Measurements from ENCODE around the gene OSBPL3.

The OSBPL3 gene

DNA sequence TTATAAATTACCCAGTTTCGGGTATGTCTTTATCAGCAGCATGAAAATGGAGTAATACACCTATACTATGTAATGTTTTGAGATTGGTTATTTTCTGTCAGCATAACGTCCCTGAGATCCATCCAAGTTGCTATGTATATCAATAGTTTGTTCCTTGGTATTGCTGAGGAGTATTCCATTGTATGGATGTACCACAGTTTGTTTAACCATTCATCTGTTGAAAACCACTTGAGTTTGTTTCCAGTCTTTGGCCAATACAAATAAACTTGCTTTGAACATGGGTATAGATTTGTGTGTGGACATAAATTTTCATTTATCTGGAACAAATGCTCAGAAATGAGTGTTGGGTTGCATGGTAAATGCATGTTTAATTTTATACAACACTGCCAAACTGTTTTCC is 119.4 kb downstream of the OSBPL3 start:
- Histone ChIP-seq H3K4me3 (no peak overlapping the region), H3K36me3 (replicated peaks) (peaks cover 29% of the 10 kb centered on the region), H3K4me1 (no peaks in the 10 kb centered on the region), H3K9me3 (no peaks in the 10 kb centered on the region), H3K27me3 (ENCODE audit: low read depth) (no peaks in the 10 kb centered on the region)
- no peak for DNase-seq (ENCODE audit: low spot score in 2 of 2)
- in situ Hi-C loops (cut with MboI; ENCODE audit: low sequenced_read_pairs), result no loop called here

DNA sequence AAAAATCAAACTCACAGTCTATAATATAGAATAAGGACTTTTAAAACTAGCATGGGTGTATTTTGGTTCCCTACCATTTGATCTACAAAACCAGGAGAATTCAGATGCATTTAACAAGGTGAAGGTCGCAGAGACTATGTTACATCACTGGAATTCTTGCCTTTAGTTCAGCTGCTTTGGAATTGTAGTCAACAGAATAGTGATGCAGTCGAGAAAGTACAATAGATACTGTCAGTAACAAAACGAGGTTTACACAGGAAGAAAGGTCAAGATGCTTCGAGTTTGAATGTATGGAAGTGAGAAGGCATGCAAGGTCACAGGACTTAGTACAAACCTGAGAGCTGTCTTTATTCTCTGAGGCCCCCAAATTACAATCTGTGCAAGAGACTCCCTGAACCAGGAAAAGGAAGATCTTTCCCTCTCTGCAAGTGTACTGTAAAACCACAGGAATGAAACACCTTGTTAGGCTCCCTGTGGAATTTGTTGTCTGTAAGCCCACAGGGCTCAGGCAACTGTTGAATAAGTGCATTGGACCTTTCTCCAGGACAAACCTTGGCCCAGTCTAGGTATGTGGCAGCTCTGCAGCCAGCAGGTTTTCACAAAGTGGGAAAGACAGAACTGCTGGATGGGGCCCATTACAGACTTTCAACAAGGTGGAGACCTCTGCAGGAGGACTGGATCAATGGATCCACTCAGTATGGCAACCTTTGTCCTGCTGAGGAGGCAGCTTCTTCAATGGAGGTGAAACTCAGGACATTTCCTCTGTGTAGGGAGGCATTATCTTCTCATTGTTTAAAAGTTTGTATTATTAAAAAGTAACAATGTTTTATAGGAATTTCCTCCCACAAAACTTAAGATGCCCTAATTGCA is 121.6 kb downstream of the OSBPL3 start:
- peaks cover 14% of the 10 kb centered on the region for H3K4me1 ChIP-seq
- H3K27me3 ChIP-seq (ENCODE audit: low read depth), result no peaks in the 10 kb centered on the region
- peaks cover 10% of the 10 kb centered on the region for H3K36me3 ChIP-seq (replicated peaks)
- H3K4me3 ChIP-seq, result no peak overlapping the region
- no peaks in the 10 kb centered on the region for H3K9me3 ChIP-seq
- in situ Hi-C loops (cut with MboI; ENCODE audit: low sequenced_read_pairs), result no loop called here
- no peak for DNase-seq (ENCODE audit: low spot score in 2 of 2)

DNA sequence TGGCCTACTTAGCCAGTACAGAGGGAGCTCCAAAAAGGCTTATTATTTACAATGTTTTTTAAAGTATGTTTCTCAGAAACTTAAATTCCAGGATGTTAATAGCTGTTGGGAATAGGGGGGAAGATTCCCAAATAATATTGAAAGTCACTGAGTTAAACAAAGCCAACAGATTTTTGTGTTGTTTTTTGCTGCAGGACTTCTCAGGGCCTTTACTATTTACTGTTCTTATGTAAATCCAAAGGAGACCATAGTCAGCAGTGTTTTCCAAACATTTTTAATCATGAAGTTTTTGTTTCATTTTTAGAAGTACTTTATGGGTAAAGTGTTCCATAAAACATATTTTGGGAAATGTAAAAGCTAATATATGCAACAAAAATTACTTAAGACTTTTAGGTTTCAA is 122.4 kb downstream of the OSBPL3 start:
- peaks cover 14% of the 10 kb centered on the region for H3K4me1 ChIP-seq
- no peaks in the 10 kb centered on the region for H3K9me3 ChIP-seq
- in situ Hi-C loops (cut with MboI; ENCODE audit: low sequenced_read_pairs), result no loop called here
- H3K36me3 ChIP-seq (replicated peaks), result peaks cover 6% of the 10 kb centered on the region
- H3K27me3 ChIP-seq (ENCODE audit: low read depth), result no peaks in the 10 kb centered on the region
- no peak for DNase-seq (ENCODE audit: low spot score in 2 of 2)
- H3K4me3 ChIP-seq, result no peak overlapping the region

DNA sequence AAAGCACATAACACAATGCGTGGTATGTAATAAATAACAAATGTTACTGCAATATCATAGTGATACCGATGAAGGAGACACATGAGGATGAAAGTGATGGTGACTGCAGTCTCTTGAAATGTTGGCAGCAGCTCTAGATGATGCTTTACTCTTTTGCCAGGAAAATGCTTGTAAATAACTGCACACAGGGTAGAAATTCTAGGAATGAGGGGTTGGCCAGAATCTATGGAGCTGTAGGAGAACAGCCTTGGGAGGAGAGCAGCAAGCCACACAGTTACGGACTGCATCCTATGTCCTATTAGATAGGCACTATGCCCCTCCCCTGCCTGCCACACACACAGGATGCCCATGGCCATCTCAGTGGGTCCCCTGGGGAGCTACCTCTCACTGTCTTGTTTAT is 125.1 kb downstream of the OSBPL3 start:
- no peaks in the 10 kb centered on the region for H3K9me3 ChIP-seq
- in situ Hi-C loops (cut with MboI; ENCODE audit: low sequenced_read_pairs), result no loop called here

DNA sequence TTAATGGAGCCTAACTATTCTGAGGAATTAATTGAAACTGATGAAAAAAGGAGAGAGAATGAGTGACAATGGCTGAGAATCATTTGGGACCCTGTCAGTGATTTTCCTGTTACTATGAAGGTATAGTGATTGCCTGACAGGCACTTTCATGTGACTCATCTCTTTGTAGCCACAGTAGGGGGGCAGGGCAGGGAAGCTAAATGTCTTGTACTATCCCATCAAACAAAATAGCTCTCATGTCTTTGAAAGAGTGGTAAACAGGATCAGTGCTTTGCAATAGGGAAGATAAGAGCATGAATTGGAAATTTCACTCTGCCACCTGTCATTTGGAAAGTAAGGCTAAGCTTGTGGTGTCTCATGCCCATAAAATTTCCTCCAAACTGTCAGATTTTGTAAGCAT is 128.2 kb downstream of the OSBPL3 start:
- in situ Hi-C loops (cut with MboI; ENCODE audit: low sequenced_read_pairs), result no loop called here
- no peaks in the 10 kb centered on the region for H3K9me3 ChIP-seq
- no peak overlapping the region for H3K4me3 ChIP-seq
- no peak for DNase-seq (ENCODE audit: low spot score in 2 of 2)
- no peaks in the 10 kb centered on the region for H3K27me3 ChIP-seq (ENCODE audit: low read depth)
- H3K4me1 ChIP-seq, result peaks cover 14% of the 10 kb centered on the region
- 0 out of 2 replicates have a peak, but pooled peaks cover 2% of the 10 kb centered on the region for H3K36me3 ChIP-seq (replicated peaks)

More for the DNA sequence above, 125.1 kb downstream of the OSBPL3 start:
- DNase-seq (ENCODE audit: low spot score in 2 of 2), result no peak
- H3K36me3 ChIP-seq (replicated peaks), result peaks cover 4% of the 10 kb centered on the region
- no peak overlapping the region for H3K4me3 ChIP-seq
- H3K27me3 ChIP-seq (ENCODE audit: low read depth), result no peaks in the 10 kb centered on the region
- peaks cover 14% of the 10 kb centered on the region for H3K4me1 ChIP-seq

DNA sequence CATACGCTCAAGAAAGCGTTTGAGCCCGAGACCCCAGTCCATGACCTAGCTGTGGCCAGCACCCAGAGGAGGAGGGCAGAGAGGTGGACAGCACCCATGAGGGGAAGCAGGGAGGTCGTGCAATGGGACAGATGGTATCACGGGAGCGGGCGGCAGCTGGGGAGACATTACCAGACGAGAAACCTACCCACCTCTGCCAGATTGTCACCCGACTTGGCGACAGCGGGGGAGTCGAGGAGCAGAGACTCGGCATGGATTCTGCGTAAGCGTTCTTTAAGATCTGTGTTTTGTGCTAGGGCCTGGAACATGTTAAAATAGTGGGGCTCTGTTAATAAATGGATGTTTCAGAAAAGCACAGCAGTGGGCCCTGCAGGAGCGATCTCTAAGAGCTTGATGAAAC is 131.1 kb downstream of the OSBPL3 start:
- 0 out of 2 replicates have a peak, but pooled peaks cover 5% of the 10 kb centered on the region for H3K36me3 ChIP-seq (replicated peaks)
- H3K27me3 ChIP-seq (ENCODE audit: low read depth), result no peaks in the 10 kb centered on the region
- DNase-seq (ENCODE audit: low spot score in 2 of 2), result no peak
- no peaks in the 10 kb centered on the region for H3K9me3 ChIP-seq
- H3K4me3 ChIP-seq, result no peak overlapping the region
- H3K4me1 ChIP-seq, result peaks cover 9% of the 10 kb centered on the region
- in situ Hi-C loops (cut with MboI; ENCODE audit: low sequenced_read_pairs), result no loop called here

DNA sequence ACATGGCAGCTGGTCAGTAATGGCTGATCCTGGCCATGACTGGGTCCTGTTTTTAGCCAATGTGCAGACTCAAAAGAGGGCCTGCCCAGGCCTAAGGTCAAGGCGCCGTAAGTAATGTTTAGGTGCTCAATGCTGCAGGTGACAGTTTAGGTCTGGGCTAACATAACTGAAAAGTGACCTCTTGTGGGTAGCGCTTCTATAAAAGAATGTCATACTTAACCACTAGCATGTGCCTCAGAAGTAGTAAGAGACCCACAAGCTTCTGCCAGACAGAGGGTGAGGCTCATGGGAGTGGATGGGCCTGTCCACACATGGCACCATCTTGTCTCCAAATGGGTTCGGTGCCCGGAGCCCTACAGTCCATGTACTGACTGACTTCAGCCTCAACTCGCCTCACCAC is 132.2 kb downstream of the OSBPL3 start:
- DNase-seq (ENCODE audit: low spot score in 2 of 2), result no peak
- no peak overlapping the region for H3K4me3 ChIP-seq
- H3K27me3 ChIP-seq (ENCODE audit: low read depth), result no peaks in the 10 kb centered on the region
- in situ Hi-C loops (cut with MboI; ENCODE audit: low sequenced_read_pairs), result no loop called here
- H3K4me1 ChIP-seq, result peaks cover 5% of the 10 kb centered on the region
- 0 out of 2 replicates have a peak, but pooled peaks cover 5% of the 10 kb centered on the region for H3K36me3 ChIP-seq (replicated peaks)
- H3K9me3 ChIP-seq, result no peaks in the 10 kb centered on the region

DNA sequence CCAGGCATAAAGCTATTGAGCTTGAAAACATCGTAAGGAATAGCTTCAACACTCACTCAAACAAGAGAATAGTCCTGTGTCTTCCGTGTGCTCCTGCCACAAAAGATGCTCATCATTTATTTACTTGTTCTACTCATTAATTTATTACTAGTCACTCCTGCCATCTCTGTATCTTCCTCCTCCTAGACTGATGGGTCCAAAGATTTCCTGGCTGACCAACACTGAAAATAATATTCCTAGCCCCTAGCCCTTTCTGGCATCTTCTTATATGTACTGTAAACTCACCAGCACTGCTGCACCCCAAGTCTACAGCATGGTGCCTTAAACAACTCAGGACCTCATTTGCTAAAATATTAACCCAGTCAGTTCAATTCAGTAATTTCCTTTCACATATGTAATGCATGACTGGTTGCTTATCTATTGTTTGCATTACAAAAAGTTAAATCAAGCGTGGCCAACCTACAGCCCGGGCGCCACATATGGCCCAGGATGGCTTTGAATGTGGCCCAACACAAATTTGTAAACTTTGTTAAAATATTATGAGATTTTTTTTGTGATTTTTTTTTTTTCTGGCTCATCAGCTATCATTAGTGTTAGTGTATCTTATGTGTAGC is 136.1 kb downstream of the OSBPL3 start:
- Histone ChIP-seq H3K9me3 (no peaks in the 10 kb centered on the region), H3K27me3 (ENCODE audit: low read depth) (no peaks in the 10 kb centered on the region), H3K4me1 (peaks cover 8% of the 10 kb centered on the region), H3K36me3 (replicated peaks) (peaks cover 6% of the 10 kb centered on the region; the same call in 1 of the 2 replicates), H3K4me3 (no peak overlapping the region)
- in situ Hi-C loops (cut with MboI; ENCODE audit: low sequenced_read_pairs), result no loop called here
- DNase-seq (ENCODE audit: low spot score in 2 of 2), result no peak

DNA sequence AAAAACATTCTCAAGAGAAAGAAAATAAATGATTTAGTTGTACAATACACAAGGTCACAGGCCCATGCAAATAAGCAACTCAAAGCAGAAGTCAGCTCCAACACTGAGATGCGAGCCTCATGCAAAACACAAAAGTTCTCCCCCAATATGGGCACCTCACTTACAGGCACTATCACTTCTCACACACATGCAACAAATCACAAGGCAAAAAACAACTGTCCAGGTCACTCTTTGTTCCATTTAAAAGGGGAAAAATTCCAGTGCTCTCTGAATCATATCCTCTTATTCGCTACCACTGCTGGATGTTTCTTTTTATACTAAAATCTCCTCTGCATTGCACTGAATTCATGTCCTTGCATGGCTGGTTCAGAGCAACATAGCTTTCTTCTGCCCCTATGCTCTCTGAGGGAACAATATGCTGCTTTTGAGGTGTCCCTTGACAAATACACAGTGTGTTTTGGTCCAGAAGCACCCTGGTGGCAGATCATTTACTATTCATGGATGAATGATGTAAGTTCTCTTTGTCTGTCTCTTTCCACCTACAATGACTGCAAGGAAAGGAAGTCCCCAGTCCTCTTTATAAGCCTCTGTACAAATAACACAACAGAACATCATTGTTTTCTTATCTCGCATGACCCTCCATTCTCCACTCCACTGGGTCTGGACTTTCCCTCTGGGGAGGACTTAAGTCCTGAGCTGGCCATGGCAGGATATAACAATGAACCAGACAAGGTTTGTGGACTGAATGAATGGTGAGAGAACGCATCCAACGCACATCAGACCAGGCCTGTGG is 137.3 kb downstream of the OSBPL3 start:
- Histone ChIP-seq H3K9me3 (no peaks in the 10 kb centered on the region), H3K4me3 (no peak overlapping the region), H3K27me3 (ENCODE audit: low read depth) (no peaks in the 10 kb centered on the region), H3K4me1 (peaks cover 8% of the 10 kb centered on the region), H3K36me3 (replicated peaks) (peaks cover 6% of the 10 kb centered on the region; the same call in 1 of the 2 replicates)
- in situ Hi-C loops (cut with MboI; ENCODE audit: low sequenced_read_pairs), result no loop called here
- no peak for DNase-seq (ENCODE audit: low spot score in 2 of 2)

DNA sequence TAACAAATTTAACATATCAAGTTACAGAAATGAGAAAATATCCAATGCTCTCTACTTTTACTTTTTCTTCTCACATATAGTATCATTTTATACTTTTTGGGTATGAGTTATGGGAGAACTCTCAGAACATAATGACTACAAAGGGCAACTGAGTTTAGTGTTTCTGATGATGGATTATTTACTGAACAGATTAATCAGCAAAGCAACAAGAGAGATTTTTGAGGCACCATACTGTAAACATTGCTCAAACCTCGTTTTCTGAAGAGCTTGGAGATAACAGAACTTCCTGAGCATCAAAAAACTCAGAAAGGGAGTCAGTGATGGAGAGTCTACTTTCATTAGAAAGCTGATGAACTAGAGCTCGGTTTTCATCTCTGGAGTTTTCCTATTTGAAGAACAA is 137.9 kb downstream of the OSBPL3 start:
- peaks cover 6% of the 10 kb centered on the region; the same call in 1 of the 2 replicates for H3K36me3 ChIP-seq (replicated peaks)
- H3K4me1 ChIP-seq, result peaks cover 8% of the 10 kb centered on the region
- H3K9me3 ChIP-seq, result no peaks in the 10 kb centered on the region
- in situ Hi-C loops (cut with MboI; ENCODE audit: low sequenced_read_pairs), result no loop called here
- H3K4me3 ChIP-seq, result no peak overlapping the region
- no peak for DNase-seq (ENCODE audit: low spot score in 2 of 2)
- H3K27me3 ChIP-seq (ENCODE audit: low read depth), result no peaks in the 10 kb centered on the region

DNA sequence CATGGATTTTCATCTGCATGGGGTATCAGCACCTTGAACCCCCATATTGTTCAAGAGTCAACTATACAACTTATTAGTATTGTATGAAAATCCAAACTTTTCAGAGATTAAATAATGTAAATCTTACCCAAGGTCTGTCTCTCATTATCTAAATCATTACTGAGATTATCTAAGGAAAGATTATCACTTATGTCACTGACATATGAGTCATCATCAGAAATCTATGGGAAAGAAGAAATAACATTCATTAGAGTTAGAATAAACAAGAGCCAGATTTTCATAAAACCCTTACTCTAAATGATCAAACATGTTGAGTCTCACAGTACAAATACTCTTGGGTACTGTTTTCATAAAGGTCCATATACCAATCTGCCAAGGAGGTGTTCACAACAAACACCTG is 139.4 kb downstream of the OSBPL3 start:
- in situ Hi-C loops (cut with MboI; ENCODE audit: low sequenced_read_pairs), result no loop called here
- Histone ChIP-seq H3K4me1 (peaks cover 8% of the 10 kb centered on the region), H3K36me3 (replicated peaks) (peaks cover 7% of the 10 kb centered on the region)

DNA sequence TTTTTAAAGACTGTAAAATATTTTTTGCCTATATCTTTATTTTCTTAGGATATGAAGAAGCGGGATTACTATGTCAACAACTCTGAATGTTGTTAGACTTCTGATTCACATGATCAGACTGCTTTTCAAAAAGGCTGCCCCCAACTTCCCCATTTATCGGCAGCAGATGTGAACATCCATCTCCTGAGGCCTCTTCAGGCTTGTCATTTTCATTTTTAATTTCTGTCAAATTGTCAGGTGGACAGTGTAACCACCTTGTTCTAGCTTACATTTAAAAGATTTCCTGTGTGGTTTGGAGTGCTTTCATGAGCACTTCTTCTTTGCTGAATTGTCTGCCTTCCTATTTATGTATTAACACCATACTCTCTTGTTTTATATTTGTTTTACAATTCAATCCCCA is 143.9 kb downstream of the OSBPL3 start:
- H3K27me3 ChIP-seq (ENCODE audit: low read depth), result no peaks in the 10 kb centered on the region
- in situ Hi-C loops (cut with MboI; ENCODE audit: low sequenced_read_pairs), result no loop called here
- DNase-seq (ENCODE audit: low spot score in 2 of 2), result no peak
- H3K4me3 ChIP-seq, result no peak overlapping the region
- H3K4me1 ChIP-seq, result no peaks in the 10 kb centered on the region
- no peaks in the 10 kb centered on the region for H3K9me3 ChIP-seq
- peaks cover 5% of the 10 kb centered on the region for H3K36me3 ChIP-seq (replicated peaks)

More for the DNA sequence above, 139.4 kb downstream of the OSBPL3 start:
- Histone ChIP-seq H3K4me3 (no peak overlapping the region), H3K9me3 (no peaks in the 10 kb centered on the region), H3K27me3 (ENCODE audit: low read depth) (no peaks in the 10 kb centered on the region)
- DNase-seq (ENCODE audit: low spot score in 2 of 2), result no peak

DNA sequence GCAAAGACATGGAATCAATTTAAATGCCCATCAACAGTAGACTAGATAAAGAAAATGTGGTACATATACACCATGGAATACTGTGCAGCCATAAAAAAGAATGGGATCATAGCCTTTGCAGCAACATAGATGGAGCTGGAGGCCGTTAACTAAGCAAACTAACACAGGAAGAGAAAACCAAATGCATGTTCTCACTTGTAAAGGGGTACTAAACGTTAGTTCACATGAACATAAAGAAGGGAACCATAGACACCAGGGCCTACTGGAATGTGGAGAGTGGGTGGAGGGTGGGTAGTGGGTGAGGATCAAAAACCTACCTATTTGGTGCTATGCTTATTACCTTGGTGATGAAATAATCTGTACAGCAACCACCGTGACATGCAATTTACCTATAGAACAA is 144.3 kb downstream of the OSBPL3 start:
- Histone ChIP-seq H3K36me3 (replicated peaks) (peaks cover 5% of the 10 kb centered on the region), H3K4me1 (no peaks in the 10 kb centered on the region), H3K4me3 (no peak overlapping the region), H3K9me3 (no peaks in the 10 kb centered on the region), H3K27me3 (ENCODE audit: low read depth) (no peaks in the 10 kb centered on the region)
- no peak for DNase-seq (ENCODE audit: low spot score in 2 of 2)
- in situ Hi-C loops (cut with MboI; ENCODE audit: low sequenced_read_pairs), result no loop called here

All from HAP-1 (cell line).